Panc1 (cell line): ENCODE data around the gene USP48. TPM values are rescaled to one million over a fixed set of nuclear protein-coding genes. Genes with fewer than 3 reads are reported as not detected.

Experiments
- ATAC-seq: fragments of 200-7000 bp; cut with Tn5 transposase; 2 replicates; pipeline ENCODE4 v1.9.1; 2020; ENCODE audit warnings: mild to moderate bottlenecking, moderate library complexity
- BruUV-seq: library from RNA; stranded (reverse); fragments of 400-500 nt; replicated peaks from 2 replicates; lab custom pipeline; 2021; lab: Mats Ljungman, UMichigan
- CTCF ChIA-PET: fragments of 300-600 bp; sonication (Branson Sonifier 250); formaldehyde crosslinking; loops from one replicate; lab custom pipeline; 2022; ENCODE audit warnings: antibody characterized with exemption; lab: Charles Lee
- POLR2A ChIA-PET: fragments of 300-600 bp; sonication (Branson Sonifier 250); formaldehyde crosslinking; loops from one replicate; lab custom pipeline; 2022; ENCODE audit warnings: antibody characterized with exemption; lab: Charles Lee
- DNase-seq: peaks from one replicate; pipeline ENCODE4 v3.0.0-alpha.2; 2010; ENCODE audit warnings: low read depth, low spot score
- H3K27ac ChIP-seq: 2 replicates; pipeline ENCODE4 v1.5.1; 2011; ENCODE audit warnings: mild to moderate bottlenecking, low read length, inconsistent platforms
- H3K27me3 ChIP-seq: fragments of 200-500 bp; sonication (Bioruptor generic); 2 replicates; pipeline ENCODE4 v1.6.0; 2014; ENCODE audit warnings: low read length, inconsistent platforms; ENCODE audit not compliant: control insufficient read depth, insufficient read depth
- H3K36me3 ChIP-seq: fragments of 200-500 bp; sonication (Bioruptor generic); 2 replicates; pipeline ENCODE4 v1.5.1; 2014; ENCODE audit warnings: inconsistent platforms, mild to moderate bottlenecking, low read length, moderate library complexity; ENCODE audit not compliant: control insufficient read depth, insufficient read depth
- H3K4me1 ChIP-seq: 2 replicates; pipeline ENCODE4 v1.5.1; 2011; ENCODE audit warnings: inconsistent platforms, mild to moderate bottlenecking, low read length, moderate library complexity; ENCODE audit not compliant: control insufficient read depth, insufficient read depth
- H3K4me3 ChIP-seq, 2 experiments: 2 replicates each; pipeline ENCODE4 v1.5.1; 2011 to 2012; ENCODE audit warnings: low read depth in 2 of 2, low read length in 2 of 2, mild to moderate bottlenecking in 2 of 2, inconsistent platforms in 1 of 2, moderate library complexity in 1 of 2
- H3K9me3 ChIP-seq: fragments of 200-500 bp; sonication (Bioruptor generic); 2 replicates; pipeline ENCODE4 v1.5.1; 2014; ENCODE audit warnings: low read depth, mild to moderate bottlenecking, inconsistent platforms, low read length, moderate library complexity; ENCODE audit not compliant: control insufficient read depth, insufficient read depth
- POLR2AphosphoS5 ChIP-seq: IDR thresholded peaks from 2 replicates; pipeline ENCODE4 v1.6.1; 2012; ENCODE audit warnings: mild to moderate bottlenecking, low read depth, low read length, moderate library complexity
- SIN3A ChIP-seq: IDR thresholded peaks from 2 replicates; pipeline ENCODE4 v1.6.1; 2012; ENCODE audit warnings: low read depth, mild to moderate bottlenecking, low read length, moderate library complexity, borderline replicate concordance; ENCODE audit not compliant: insufficient read depth
- TCF7L2 ChIP-seq: IDR thresholded peaks from 2 replicates; pipeline ENCODE4 v1.6.1; 2011; ENCODE audit warnings: mild to moderate bottlenecking, low read depth, low read length, inconsistent platforms
- in situ Hi-C: cut with HindIII; loops from 2 replicates; pipeline ENCODE4 v1.10.0; 2016; ENCODE audit warnings: low sequenced_read_pairs, low pct_unique_long_range_greater_than_20kb
- intact Hi-C: fragments of 100-400 bp; cut with micrococcal nuclease; formaldehyde crosslinking; loops from one replicate; pipeline ENCODE4 v1.10.0; 2022; ENCODE audit not compliant: unreplicated experiment
- total RNA-seq: library from RNA; stranded (reverse); gene quantifications from one replicate; pipeline ENCODE4 v1.2.1, GENCODE V29; 2021; ENCODE audit not compliant: unreplicated experiment
- TF ChIP-seq, protein P1 (sequence below), 2 experiments: IDR thresholded peaks; 2 replicates each; pipeline ENCODE4 v1.6.1; 2011 to 2012; ENCODE audit warnings: low read depth in 2 of 2, control low read depth in 1 of 2, low read length in 1 of 2, mild to moderate bottlenecking in 1 of 2, moderate library complexity in 1 of 2; ENCODE audit not compliant: insufficient read depth in 1 of 2
- TF ChIP-seq, protein P2 (sequence below): fragments of 450-650 bp; IDR thresholded peaks from 2 replicates; pipeline ENCODE4 v1.5.1; 2017; ENCODE audit warnings: mild to moderate bottlenecking

The USP48 gene
- total RNA-seq, 1 experiment from 2014 or later: 71.6 TPM

GRCh38 chr1:21651214-21652042 is 131.5 kb downstream of the USP48 start:
- intact Hi-C loops (loop anchor here (10.0 kb wide), 2 partner anchors 57 to 117 kb away; no protein-coding TSS in a partner anchor), in situ Hi-C loops (no loop called here)
- no peak for DNase-seq
- no TSS peak for BruUV-seq
- Histone ChIP-seq H3K27ac (no peak overlapping the region), H3K4me1 (no peaks in the 10 kb centered on the region; the same call in 1 of the 2 replicates), H3K4me3 (peak overlapping the region; percentile 23 to 48), H3K27me3 (no peaks in the 10 kb centered on the region), H3K9me3 (no peaks in the 10 kb centered on the region), H3K36me3 (no peaks in the 10 kb centered on the region)
- TF ChIP-seq SIN3A (no peak), TCF7L2 (no peak), POLR2AphosphoS5 (no peak)
- TF ChIP-seq, protein P1, sequence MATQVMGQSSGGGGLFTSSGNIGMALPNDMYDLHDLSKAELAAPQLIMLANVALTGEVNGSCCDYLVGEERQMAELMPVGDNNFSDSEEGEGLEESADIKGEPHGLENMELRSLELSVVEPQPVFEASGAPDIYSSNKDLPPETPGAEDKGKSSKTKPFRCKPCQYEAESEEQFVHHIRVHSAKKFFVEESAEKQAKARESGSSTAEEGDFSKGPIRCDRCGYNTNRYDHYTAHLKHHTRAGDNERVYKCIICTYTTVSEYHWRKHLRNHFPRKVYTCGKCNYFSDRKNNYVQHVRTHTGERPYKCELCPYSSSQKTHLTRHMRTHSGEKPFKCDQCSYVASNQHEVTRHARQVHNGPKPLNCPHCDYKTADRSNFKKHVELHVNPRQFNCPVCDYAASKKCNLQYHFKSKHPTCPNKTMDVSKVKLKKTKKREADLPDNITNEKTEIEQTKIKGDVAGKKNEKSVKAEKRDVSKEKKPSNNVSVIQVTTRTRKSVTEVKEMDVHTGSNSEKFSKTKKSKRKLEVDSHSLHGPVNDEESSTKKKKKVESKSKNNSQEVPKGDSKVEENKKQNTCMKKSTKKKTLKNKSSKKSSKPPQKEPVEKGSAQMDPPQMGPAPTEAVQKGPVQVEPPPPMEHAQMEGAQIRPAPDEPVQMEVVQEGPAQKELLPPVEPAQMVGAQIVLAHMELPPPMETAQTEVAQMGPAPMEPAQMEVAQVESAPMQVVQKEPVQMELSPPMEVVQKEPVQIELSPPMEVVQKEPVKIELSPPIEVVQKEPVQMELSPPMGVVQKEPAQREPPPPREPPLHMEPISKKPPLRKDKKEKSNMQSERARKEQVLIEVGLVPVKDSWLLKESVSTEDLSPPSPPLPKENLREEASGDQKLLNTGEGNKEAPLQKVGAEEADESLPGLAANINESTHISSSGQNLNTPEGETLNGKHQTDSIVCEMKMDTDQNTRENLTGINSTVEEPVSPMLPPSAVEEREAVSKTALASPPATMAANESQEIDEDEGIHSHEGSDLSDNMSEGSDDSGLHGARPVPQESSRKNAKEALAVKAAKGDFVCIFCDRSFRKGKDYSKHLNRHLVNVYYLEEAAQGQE (IDR thresholded peaks at IDR 0.05; ENCODE audit: insufficient read depth in 1 of 2, low read depth in 2 of 2, low read length in 1 of 2): no peak
- TF ChIP-seq, protein P2, sequence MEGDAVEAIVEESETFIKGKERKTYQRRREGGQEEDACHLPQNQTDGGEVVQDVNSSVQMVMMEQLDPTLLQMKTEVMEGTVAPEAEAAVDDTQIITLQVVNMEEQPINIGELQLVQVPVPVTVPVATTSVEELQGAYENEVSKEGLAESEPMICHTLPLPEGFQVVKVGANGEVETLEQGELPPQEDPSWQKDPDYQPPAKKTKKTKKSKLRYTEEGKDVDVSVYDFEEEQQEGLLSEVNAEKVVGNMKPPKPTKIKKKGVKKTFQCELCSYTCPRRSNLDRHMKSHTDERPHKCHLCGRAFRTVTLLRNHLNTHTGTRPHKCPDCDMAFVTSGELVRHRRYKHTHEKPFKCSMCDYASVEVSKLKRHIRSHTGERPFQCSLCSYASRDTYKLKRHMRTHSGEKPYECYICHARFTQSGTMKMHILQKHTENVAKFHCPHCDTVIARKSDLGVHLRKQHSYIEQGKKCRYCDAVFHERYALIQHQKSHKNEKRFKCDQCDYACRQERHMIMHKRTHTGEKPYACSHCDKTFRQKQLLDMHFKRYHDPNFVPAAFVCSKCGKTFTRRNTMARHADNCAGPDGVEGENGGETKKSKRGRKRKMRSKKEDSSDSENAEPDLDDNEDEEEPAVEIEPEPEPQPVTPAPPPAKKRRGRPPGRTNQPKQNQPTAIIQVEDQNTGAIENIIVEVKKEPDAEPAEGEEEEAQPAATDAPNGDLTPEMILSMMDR: no peak
- ChIA-PET POLR2A (interaction anchor here (0.6 kb wide), 1 partner anchor 372 kb away, joined by 6 read pairs; no protein-coding TSS in a partner anchor), CTCF (interaction anchor here (0.9 kb wide), 1 partner anchor 9 kb away, joined by 6 read pairs; no protein-coding TSS in a partner anchor)
- peak; percentile 69 for ATAC-seq

DNA sequence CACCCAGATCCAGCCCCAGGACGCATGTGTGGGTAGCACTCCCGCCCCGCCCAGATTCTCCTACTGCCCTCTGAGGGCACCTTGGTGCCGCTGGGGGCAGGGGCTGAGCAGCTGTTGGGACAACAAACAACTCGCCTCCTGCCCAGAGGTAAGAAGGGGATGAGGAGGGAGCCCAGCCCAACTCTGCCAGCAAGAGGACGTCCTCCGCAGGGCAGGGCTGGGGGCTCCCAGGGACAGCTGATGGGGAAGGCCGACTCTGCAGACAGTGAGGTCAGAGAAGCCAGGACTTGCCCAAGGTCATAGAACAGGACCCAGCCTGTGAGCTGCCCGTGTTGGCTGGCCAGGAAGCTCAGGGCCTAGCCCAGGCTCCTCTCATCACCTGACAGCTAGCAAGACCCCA is 132.5 kb downstream of the USP48 start:
- H3K36me3 ChIP-seq: no peaks in the 10 kb centered on the region
- CTCF ChIA-PET: no interaction called here

More for the DNA sequence above, 132.5 kb downstream of the USP48 start:
- no TSS peak for BruUV-seq
- H3K27ac ChIP-seq: no peak overlapping the region
- in situ Hi-C loops: no loop called here
- H3K4me3 ChIP-seq: no peak overlapping the region
- TF ChIP-seq POLR2AphosphoS5 (no peak), SIN3A (no peak)
- TF ChIP-seq, protein P2: no peak
- ATAC-seq (no peak), DNase-seq (no peak)
- POLR2A ChIA-PET: interaction anchor here (0.6 kb wide), 1 partner anchor 289 kb away, joined by 4 read pairs; no protein-coding TSS in a partner anchor
- intact Hi-C loops: loop anchor here (10.0 kb wide), 2 partner anchors 56 to 116 kb away; no protein-coding TSS in a partner anchor
- H3K27me3 ChIP-seq: no peaks in the 10 kb centered on the region
- no peaks in the 10 kb centered on the region; the same call in 1 of the 2 replicates for H3K4me1 ChIP-seq
- H3K9me3 ChIP-seq: no peaks in the 10 kb centered on the region
